AG04450 (cell line): ENCODE data around the gene CXXC5. TPM values are rescaled to one million over a fixed set of nuclear protein-coding genes. Genes with fewer than 3 reads are reported as not detected.

Source experiments
- CTCF ChIA-PET: fragments of 300-600, 350-600 bp; formaldehyde crosslinking; extraction: SDS; loops from one replicate; lab custom pipeline; 2022; ENCODE audit warnings: antibody characterized with exemption, inconsistent platforms; lab: Charles Lee
- POLR2A ChIA-PET: fragments of 350-600 bp; formaldehyde crosslinking; extraction: SDS; loops from one replicate; lab custom pipeline; 2021; ENCODE audit warnings: antibody characterized with exemption, inconsistent platforms; lab: Yijun Ruan, JAX
- DNase-seq: peaks from one replicate; pipeline ENCODE4 v3.0.0-alpha.2; 2011; ENCODE audit warnings: low read depth, low spot score
- H3K27ac ChIP-seq: one replicate; pipeline ENCODE4 v1.5.1; 2012; ENCODE audit warnings: low read depth, low read length, control low read depth
- H3K27me3 ChIP-seq: one replicate; pipeline ENCODE4 v1.6.0; 2012; ENCODE audit warnings: low read length; ENCODE audit not compliant: control insufficient read depth, insufficient read depth
- H3K4me3 ChIP-seq: 2 replicates; pipeline ENCODE4 v1.5.1; 2011; ENCODE audit warnings: mild to moderate bottlenecking, low read depth, low read length, control low read depth
- H3K9me3 ChIP-seq: 2 replicates; pipeline ENCODE4 v1.5.1; 2012; ENCODE audit warnings: low read length; ENCODE audit not compliant: control insufficient read depth, insufficient read depth
- CTCF ChIP-seq: IDR thresholded peaks from 2 replicates; pipeline ENCODE4 v1.5.1; 2011; ENCODE audit warnings: low read depth, low read length, control low read depth, inconsistent platforms
- polyA plus RNA-seq: library from polyadenylated mRNA; depleted of rRNA; stranded (reverse); fragments of >200 nt; gene quantifications from 2 replicates; pipeline ENCODE4 v1.2.3, GENCODE V29; 2011

CXXC5 gene
- polyA plus RNA-seq, 1 experiment: 21.5 TPM

- no peak for DNase-seq
- Histone ChIP-seq H3K4me3 (no peak overlapping the region), H3K9me3 (no peaks in the 10 kb centered on the region; the same call in 1 of the 2 replicates), H3K27ac (no peak overlapping the region), H3K27me3 (no peaks in the 10 kb centered on the region)
- ChIA-PET CTCF (interaction anchor here (0.6 to 2.1 kb wide), 5 partner anchors 8 to 131 kb away, joined by 3 to 10 read pairs (median 4); no protein-coding TSS in a partner anchor), POLR2A (no interaction called here)
- no peak for TF ChIP-seq CTCF
Measured at GRCh38 chr5:139644001-139644456, 4.1 kb upstream of the CXXC5 start.

- no peak for TF ChIP-seq CTCF
- DNase-seq: no peak
- CTCF ChIA-PET: interaction anchor here (0.6 to 2.1 kb wide), 5 partner anchors 9 to 121 kb away, joined by 3 to 10 read pairs (median 3); no protein-coding TSS in a partner anchor
Measured at GRCh38 chr5:139644646-139645429, 3.3 kb upstream of the CXXC5 start.

GRCh38 chr5:139645430-139645871 lies 2.7 kb upstream of the CXXC5 start:
- DNase-seq: no peak
- CTCF ChIA-PET: interaction anchor here (0.6 to 2.1 kb wide), 5 partner anchors 10 to 121 kb away, joined by 3 to 10 read pairs (median 3); no protein-coding TSS in a partner anchor
- POLR2A ChIA-PET: interaction anchor here (0.6 kb wide), 1 partner anchor 84 kb away, joined by 3 read pairs; the partner anchor contains the start of gene UBE2D2
- Histone ChIP-seq H3K9me3 (no peaks in the 10 kb centered on the region; the same call in 1 of the 2 replicates), H3K27ac (no peak overlapping the region), H3K27me3 (no peaks in the 10 kb centered on the region), H3K4me3 (no peak overlapping the region)
- no peak for TF ChIP-seq CTCF

More at GRCh38 chr5:139644646-139645429, 3.3 kb upstream of the CXXC5 start:
- no peak overlapping the region for H3K4me3 ChIP-seq
- no peaks in the 10 kb centered on the region; the same call in 1 of the 2 replicates for H3K9me3 ChIP-seq
- no peak overlapping the region for H3K27ac ChIP-seq
- POLR2A ChIA-PET: interaction anchor here (0.6 kb wide), 1 partner anchor 84 kb away, joined by 3 read pairs; the partner anchor contains the start of gene UBE2D2
- no peaks in the 10 kb centered on the region for H3K27me3 ChIP-seq

GRCh38 chr5:139646111-139646510 lies 2.0 kb upstream of the CXXC5 start:
- ChIA-PET POLR2A (no interaction called here), CTCF (interaction anchor here (1.4 kb wide), 1 partner anchor 119 kb away, joined by 3 read pairs; no protein-coding TSS in a partner anchor)
- Histone ChIP-seq H3K9me3 (no peaks in the 10 kb centered on the region; the same call in 1 of the 2 replicates), H3K27me3 (no peaks in the 10 kb centered on the region), H3K4me3 (no peak overlapping the region), H3K27ac (no peak overlapping the region)
- no peak for TF ChIP-seq CTCF
- DNase-seq: no peak
